Karpas-422 (cell line): ENCODE data around the gene OR2A12. TPM values are rescaled to one million over a fixed set of nuclear protein-coding genes. Genes with fewer than 3 reads are reported as not detected.

ENCODE experiments used
- DNase-seq: peaks from one replicate; pipeline ENCODE4 v3.0.0-alpha.2; 2015
- H2AFZ ChIP-seq: fragments of 200-600 bp; sonication (generic); 2 replicates; pipeline ENCODE4 v1.6.1; 2014; ENCODE audit warnings: antibody characterized with exemption, low read length, mixed read lengths
- H3K27ac ChIP-seq: fragments of 200-600 bp; sonication (generic); 2 replicates; pipeline ENCODE4 v1.5.1; 2014; ENCODE audit warnings: mild to moderate bottlenecking, low read length, moderate library complexity
- H3K27me3 ChIP-seq: fragments of 200-600 bp; sonication (generic); 2 replicates; pipeline ENCODE4 v1.6.1; 2014; ENCODE audit warnings: low read length, mixed read lengths
- H3K36me3 ChIP-seq: fragments of 200-600 bp; sonication (generic); 2 replicates; pipeline ENCODE4 v1.6.1; 2014; ENCODE audit warnings: low read length, mixed read lengths; ENCODE audit not compliant: insufficient read depth
- H3K4me1 ChIP-seq: fragments of 200-600 bp; sonication (generic); 2 replicates; pipeline ENCODE4 v1.6.1; 2014; ENCODE audit warnings: mild to moderate bottlenecking, low read length, mixed read lengths
- H3K4me2 ChIP-seq: fragments of 200-600 bp; sonication (generic); 2 replicates; pipeline ENCODE4 v1.6.1; 2014; ENCODE audit warnings: low read length, low read depth, mild to moderate bottlenecking; ENCODE audit not compliant: poor library complexity, severe bottlenecking
- H3K4me3 ChIP-seq: fragments of 200-600 bp; sonication (generic); 2 replicates; pipeline ENCODE4 v1.5.1; 2014; ENCODE audit warnings: mild to moderate bottlenecking, antibody characterized with exemption, low read length, mixed read lengths
- H3K79me2 ChIP-seq: fragments of 200-600 bp; sonication (generic); 2 replicates; pipeline ENCODE4 v1.6.1; 2014; ENCODE audit warnings: mild to moderate bottlenecking, low read length, mixed read lengths
- H3K9ac ChIP-seq: fragments of 200-600 bp; sonication (generic); 2 replicates; pipeline ENCODE4 v1.6.0; 2014; ENCODE audit warnings: low read length
- H3K9me2 ChIP-seq: fragments of 200-600 bp; sonication (generic), shearing (Covaris generic); replicated peaks from 2 replicates; pipeline ENCODE4 v1.6.0; 2014; ENCODE audit warnings: mild to moderate bottlenecking, low read length, moderate library complexity; ENCODE audit not compliant: insufficient read depth
- H3K9me3 ChIP-seq: fragments of 300-700, 200-600 bp; sonication (generic); 2 replicates; pipeline ENCODE4 v1.6.1; 2014; ENCODE audit warnings: low read length, mixed read lengths
- H4K20me1 ChIP-seq: fragments of 200-600 bp; sonication (generic); 2 replicates; pipeline ENCODE4 v1.6.1; 2014; ENCODE audit warnings: mild to moderate bottlenecking, antibody characterized with exemption, low read length, low read depth; ENCODE audit not compliant: insufficient read depth
- total RNA-seq: library from RNA; depleted of rRNA; stranded (reverse); fragments of >200 nt; shearing (Covaris generic); gene quantifications from 2 replicates; pipeline ENCODE4 v1.2.3, GENCODE V29; 2014; ENCODE audit warnings: low replicate concordance

The OR2A12 gene
- total RNA-seq, 1 experiment from 2014 or later: not detected

DNA sequence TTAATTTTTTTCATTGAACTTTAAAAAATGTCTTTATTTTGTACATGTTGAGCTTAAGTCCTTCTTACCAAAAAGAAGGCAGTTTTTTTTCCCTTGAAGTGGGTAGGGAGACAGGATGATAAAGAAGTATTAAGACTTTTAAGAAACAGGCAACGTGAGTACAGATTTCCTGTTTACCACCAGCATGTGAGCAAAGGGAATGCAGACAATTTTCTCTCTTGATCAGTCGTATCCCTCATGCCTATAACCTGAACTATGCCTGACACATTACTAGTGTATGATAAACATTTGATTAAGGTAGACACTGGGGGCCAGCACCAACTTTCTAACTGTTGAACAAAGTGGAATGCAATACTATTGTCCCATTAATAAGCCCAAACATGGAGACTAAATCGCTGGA lies 14.5 kb downstream of the OR2A12 start:
- Histone ChIP-seq H3K9me2 (no peaks in the 10 kb centered on the region), H3K36me3 (no peaks in the 10 kb centered on the region), H2AFZ (no peak overlapping the region), H3K4me3 (no peak overlapping the region), H3K27me3 (no peaks in the 10 kb centered on the region), H3K9me3 (no peaks in the 10 kb centered on the region), H3K4me1 (no peaks in the 10 kb centered on the region), H3K9ac (no peak overlapping the region), H3K79me2 (no peaks in the 10 kb centered on the region), H3K27ac (no peak overlapping the region), H3K4me2 (no peak overlapping the region), H4K20me1 (no peaks in the 10 kb centered on the region)
- no peak for DNase-seq

DNA sequence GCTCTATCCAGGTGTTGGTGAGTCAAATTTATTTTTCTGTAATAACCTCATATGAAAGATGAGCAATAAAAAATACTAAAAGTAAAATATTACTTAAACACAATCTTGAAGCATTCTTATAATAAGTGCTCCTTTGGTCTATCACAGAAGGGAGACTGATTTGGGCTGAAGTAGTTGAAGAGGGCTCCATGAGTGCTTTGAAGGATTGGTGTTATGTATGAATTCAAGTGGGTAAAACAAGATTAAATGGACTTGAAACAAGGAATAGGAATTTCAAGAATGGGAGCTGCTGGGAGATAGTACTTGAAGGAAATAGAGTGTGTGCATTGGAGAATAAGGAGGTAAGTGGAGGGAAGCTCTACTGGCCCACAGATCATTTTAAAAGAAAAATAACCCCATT lies 16.0 kb downstream of the OR2A12 start:
- H3K4me3 ChIP-seq: no peak overlapping the region
- H4K20me1 ChIP-seq: no peaks in the 10 kb centered on the region
- H3K9me3 ChIP-seq: no peaks in the 10 kb centered on the region
- H3K9ac ChIP-seq: no peak overlapping the region
- H3K79me2 ChIP-seq: no peaks in the 10 kb centered on the region
- H2AFZ ChIP-seq: no peak overlapping the region
- no peaks in the 10 kb centered on the region for H3K4me1 ChIP-seq
- no peak overlapping the region for H3K4me2 ChIP-seq
- no peak overlapping the region for H3K27ac ChIP-seq
- H3K27me3 ChIP-seq: no peaks in the 10 kb centered on the region
- H3K9me2 ChIP-seq: no peaks in the 10 kb centered on the region
- H3K36me3 ChIP-seq: no peaks in the 10 kb centered on the region
- DNase-seq: no peak

DNA sequence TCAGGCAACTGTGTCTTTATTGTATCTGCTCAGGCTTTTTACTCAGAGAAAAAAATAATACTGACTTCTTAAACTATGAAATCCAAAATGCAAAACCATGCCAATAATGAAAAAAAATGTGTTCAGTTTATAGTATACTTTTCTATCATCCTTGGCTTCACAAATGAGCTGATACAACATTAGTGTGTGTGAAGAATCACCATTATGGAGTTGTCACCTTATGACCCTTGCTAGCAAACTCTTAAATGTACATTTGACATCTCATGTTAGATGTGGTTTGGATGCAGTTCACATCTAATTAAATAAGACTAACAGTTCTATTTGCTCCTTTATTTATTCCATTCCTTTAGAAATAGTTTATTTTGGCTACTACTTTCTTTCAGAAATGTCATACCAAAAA lies 19.1 kb downstream of the OR2A12 start:
- Histone ChIP-seq H3K9ac (no peak overlapping the region), H2AFZ (no peak overlapping the region), H3K4me1 (no peaks in the 10 kb centered on the region), H3K79me2 (no peaks in the 10 kb centered on the region), H4K20me1 (no peaks in the 10 kb centered on the region), H3K27me3 (no peaks in the 10 kb centered on the region), H3K9me3 (no peaks in the 10 kb centered on the region), H3K4me2 (no peak overlapping the region), H3K27ac (no peak overlapping the region), H3K4me3 (no peak overlapping the region), H3K9me2 (no peaks in the 10 kb centered on the region), H3K36me3 (no peaks in the 10 kb centered on the region)
- DNase-seq: no peak

DNA sequence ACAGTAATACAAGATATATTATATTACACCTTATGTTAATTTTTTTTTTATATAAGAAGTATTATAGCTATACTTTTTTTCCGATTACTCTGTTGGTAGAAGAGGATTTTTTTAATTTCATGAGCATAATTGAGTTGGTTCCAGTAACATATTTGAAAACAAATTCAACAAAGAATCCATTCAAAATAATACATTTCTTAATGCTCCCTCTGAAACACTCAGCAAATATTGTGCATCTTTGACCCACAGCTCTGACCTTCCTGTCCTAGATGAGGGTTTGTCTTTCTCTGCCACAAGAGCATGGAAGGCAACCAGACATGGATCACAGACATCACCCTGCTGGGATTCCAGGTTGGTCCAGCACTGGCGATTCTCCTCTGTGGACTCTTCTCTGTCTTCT lies 23.2 kb downstream of the OR2A12 start, which contains the start of gene OR2A2:
Gene OR2A2 (plus strand): TSS at position 301 of the 400 bp plus-strand sequence. CDS start 0 bp downstream, at position 301.
- H2AFZ ChIP-seq: no peak within 1 kb of the TSS
- H3K27me3 ChIP-seq: no peaks in the 10 kb centered on the region
- H3K4me3 ChIP-seq: no peak within 1 kb of the TSS
- DNase-seq: no peak
- H3K9me2 ChIP-seq: no peaks in the 10 kb centered on the region
- no peak within 1 kb of the TSS for H3K27ac ChIP-seq
- H3K36me3 ChIP-seq: no peaks in the 10 kb centered on the region
- no peaks in the 10 kb centered on the region for H3K4me1 ChIP-seq
- no peaks in the 10 kb centered on the region for H4K20me1 ChIP-seq
- H3K9ac ChIP-seq: no peak within 1 kb of the TSS
- H3K9me3 ChIP-seq: no peaks in the 10 kb centered on the region
- no peaks in the 10 kb centered on the region for H3K79me2 ChIP-seq
- no peak within 1 kb of the TSS for H3K4me2 ChIP-seq

DNA sequence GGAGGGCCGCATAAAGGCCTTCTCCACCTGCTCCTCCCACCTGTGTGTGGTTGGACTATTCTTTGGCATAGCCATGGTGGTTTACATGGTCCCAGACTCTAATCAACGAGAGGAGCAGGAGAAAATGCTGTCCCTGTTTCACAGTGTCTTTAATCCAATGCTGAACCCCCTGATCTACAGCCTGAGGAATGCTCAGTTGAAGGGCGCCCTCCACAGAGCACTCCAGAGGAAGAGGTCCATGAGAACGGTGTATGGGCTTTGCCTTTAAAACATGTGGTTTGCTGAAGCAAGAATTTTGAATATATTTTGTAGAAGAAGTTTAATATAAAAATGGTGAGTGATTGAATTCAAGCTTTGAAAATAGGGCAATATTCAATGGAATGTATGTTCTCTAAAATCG lies 24.2 kb downstream of the OR2A12 start:
- Histone ChIP-seq H3K27me3 (no peaks in the 10 kb centered on the region), H3K36me3 (no peaks in the 10 kb centered on the region), H3K27ac (no peak overlapping the region), H3K4me1 (no peaks in the 10 kb centered on the region), H2AFZ (no peak overlapping the region), H3K9me2 (no peaks in the 10 kb centered on the region), H4K20me1 (no peaks in the 10 kb centered on the region), H3K9ac (no peak overlapping the region), H3K9me3 (no peaks in the 10 kb centered on the region), H3K4me3 (no peak overlapping the region), H3K4me2 (no peak overlapping the region), H3K79me2 (no peaks in the 10 kb centered on the region)
- DNase-seq: no peak

DNA sequence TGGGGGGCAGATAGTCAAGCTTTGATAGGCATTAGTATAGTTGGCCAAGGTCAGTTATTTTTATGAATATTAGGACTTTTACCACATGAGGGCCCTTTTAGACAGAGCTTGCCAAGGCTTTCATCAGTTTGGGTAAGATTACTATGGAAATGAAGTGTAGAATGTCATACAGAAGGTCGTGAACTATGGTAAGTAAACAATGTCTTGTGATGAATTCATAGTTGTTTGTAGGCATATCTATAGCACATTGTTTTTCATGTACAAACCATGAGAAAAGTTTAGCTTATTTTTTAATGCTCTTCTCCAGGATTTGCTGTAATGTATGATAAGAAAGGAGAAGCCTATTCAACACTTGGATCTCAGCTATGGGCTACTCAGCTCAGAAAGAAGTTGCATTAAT lies 27.6 kb downstream of the OR2A12 start:
- H2AFZ ChIP-seq: no peak overlapping the region
- H3K27me3 ChIP-seq: no peaks in the 10 kb centered on the region
- no peak overlapping the region for H3K4me2 ChIP-seq
- H3K4me1 ChIP-seq: no peaks in the 10 kb centered on the region
- no peaks in the 10 kb centered on the region for H3K9me2 ChIP-seq
- H3K27ac ChIP-seq: no peak overlapping the region
- H3K79me2 ChIP-seq: no peaks in the 10 kb centered on the region
- no peaks in the 10 kb centered on the region for H4K20me1 ChIP-seq
- no peak overlapping the region for H3K4me3 ChIP-seq
- no peak overlapping the region for H3K9ac ChIP-seq
- no peaks in the 10 kb centered on the region for H3K9me3 ChIP-seq
- no peak for DNase-seq
- no peaks in the 10 kb centered on the region for H3K36me3 ChIP-seq

DNA sequence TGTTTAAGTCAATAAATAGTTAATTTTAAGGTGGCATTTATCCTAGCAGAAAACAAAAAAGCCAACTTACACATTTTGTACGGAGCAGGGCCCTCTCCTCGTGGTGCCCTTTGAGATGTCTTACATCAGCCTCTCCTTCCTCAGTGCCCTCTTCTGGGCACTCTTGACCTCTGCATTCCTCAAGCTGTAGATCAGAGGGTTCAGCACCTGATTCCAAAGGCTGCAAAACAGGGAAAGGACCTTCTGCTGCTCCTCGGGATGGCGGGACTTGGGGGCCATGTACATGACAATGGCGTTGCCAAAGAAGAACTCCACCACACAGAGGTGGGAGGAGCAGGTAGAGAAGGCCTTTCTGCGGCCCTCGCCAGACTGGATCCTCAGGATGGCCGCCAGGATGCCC lies 32.3 kb downstream of the OR2A12 start:
- no peak overlapping the region for H3K9ac ChIP-seq
- H3K4me2 ChIP-seq: no peak overlapping the region
- no peak for DNase-seq
- no peaks in the 10 kb centered on the region for H3K9me2 ChIP-seq
- no peaks in the 10 kb centered on the region for H4K20me1 ChIP-seq
- no peaks in the 10 kb centered on the region for H3K27me3 ChIP-seq
- H3K4me1 ChIP-seq: no peaks in the 10 kb centered on the region
- H3K4me3 ChIP-seq: no peak overlapping the region
- H3K27ac ChIP-seq: no peak overlapping the region
- H3K79me2 ChIP-seq: no peaks in the 10 kb centered on the region
- no peak overlapping the region for H2AFZ ChIP-seq
- no peaks in the 10 kb centered on the region for H3K36me3 ChIP-seq
- no peaks in the 10 kb centered on the region for H3K9me3 ChIP-seq

DNA sequence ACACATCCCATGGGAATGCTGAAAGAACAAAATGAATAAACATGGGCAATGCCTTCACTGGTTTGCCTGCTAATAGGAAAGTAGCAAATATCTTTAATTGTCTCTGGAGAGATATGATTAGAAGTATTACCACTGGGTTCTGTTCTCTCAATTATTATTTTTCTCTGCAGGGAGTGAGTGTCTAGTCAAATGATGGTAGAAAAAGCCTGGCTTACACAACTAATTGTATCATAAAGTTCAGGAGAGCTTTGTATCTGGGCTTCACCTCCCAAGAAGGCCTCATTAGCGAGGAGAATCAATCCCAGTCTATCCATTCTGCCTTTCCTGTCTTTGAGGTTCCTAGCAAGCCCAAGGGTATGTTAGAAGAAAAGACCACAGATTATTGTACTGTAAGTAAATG lies 36.8 kb downstream of the OR2A12 start, which contains the start of gene OR2A14:
Gene OR2A14 (plus strand): TSS at position 301 of the 400 bp plus-strand sequence. CDS start 5,937 bp downstream, outside the sequence.
- Histone ChIP-seq H3K9me3 (no peaks in the 10 kb centered on the region), H3K9me2 (no peaks in the 10 kb centered on the region), H3K27me3 (no peaks in the 10 kb centered on the region), H3K27ac (no peak within 1 kb of the TSS), H4K20me1 (no peaks in the 10 kb centered on the region), H3K79me2 (no peaks in the 10 kb centered on the region), H3K36me3 (no peaks in the 10 kb centered on the region), H3K4me1 (no peaks in the 10 kb centered on the region), H3K4me2 (no peak within 1 kb of the TSS), H3K4me3 (no peak within 1 kb of the TSS), H2AFZ (no peak within 1 kb of the TSS), H3K9ac (no peak within 1 kb of the TSS)
- DNase-seq: no peak
